Measurements from ENCODE around the gene SNX19.
A peak's percentile ranks its signal among the peaks of the same experiment; 100 is the strongest.
"Not testable (repeated sequence)": the region's sequence is repeated elsewhere in the genome, so short reads cannot be mapped to it uniquely, and the experiment has no call there.

The SNX19 gene

GRCh38 chr11:130916238-130916855, at the start of gene SNX19:
Gene SNX19 (minus strand): TSS chr11:130916479. CDS start chr11:130915939, 540 bp downstream.
- DNase-seq: peak; percentile 44

- no peak for DNase-seq
Measured at GRCh38 chr11:130964058-130964792, 47.9 kb upstream of the SNX19 start.

- DNase-seq: no peak
Measured at GRCh38 chr11:130947889-130948288, 31.6 kb upstream of the SNX19 start.

- no peak for DNase-seq
Measured at GRCh38 chr11:130947481-130947880, 31.2 kb upstream of the SNX19 start.

GRCh38 chr11:130947058-130947457, 30.8 kb upstream of the SNX19 start:
- DNase-seq: no peak

GRCh38 chr11:130945896-130946295, 29.6 kb upstream of the SNX19 start:
- DNase-seq: no peak

GRCh38 chr11:130940706-130941105, 24.4 kb upstream of the SNX19 start:
- no peak for DNase-seq

- DNase-seq: no peak
Measured at GRCh38 chr11:130937051-130937450, 20.8 kb upstream of the SNX19 start.

GRCh38 chr11:130932086-130932712, 15.9 kb upstream of the SNX19 start:
- DNase-seq: no peak

- DNase-seq: no peak
Measured at GRCh38 chr11:130924750-130925149, 8.5 kb upstream of the SNX19 start.

GRCh38 chr11:130920612-130921011, 4.3 kb upstream of the SNX19 start:
- not testable (repeated sequence) for DNase-seq

- DNase-seq: no peak
Measured at GRCh38 chr11:130918081-130918480, 1.8 kb upstream of the SNX19 start.

- DNase-seq: no peak
Measured at GRCh38 chr11:130916910-130917309, 631 bp upstream of the SNX19 start.

- DNase-seq: no peak
Measured at GRCh38 chr11:130915603-130916237, 559 bp downstream of the SNX19 start.

GRCh38 chr11:130913268-130913667, 3.0 kb downstream of the SNX19 start:
- DNase-seq: no peak

- no peak for DNase-seq
Measured at GRCh38 chr11:130912552-130912951, 3.7 kb downstream of the SNX19 start.

GRCh38 chr11:130911306-130911705, 5.0 kb downstream of the SNX19 start:
- DNase-seq: no peak

- no peak for DNase-seq
Measured at GRCh38 chr11:130909650-130910049, 6.6 kb downstream of the SNX19 start.

GRCh38 chr11:130908770-130909625, 7.3 kb downstream of the SNX19 start:
- no peak for DNase-seq

- DNase-seq: no peak
Measured at GRCh38 chr11:130908061-130908460, 8.2 kb downstream of the SNX19 start.

GRCh38 chr11:130907229-130907628, 9.1 kb downstream of the SNX19 start:
- no peak for DNase-seq

- DNase-seq: no peak
Measured at GRCh38 chr11:130906616-130907015, 9.7 kb downstream of the SNX19 start.

GRCh38 chr11:130905512-130905911, 10.8 kb downstream of the SNX19 start:
- DNase-seq: no peak
